IMR-90 (cell line): ENCODE results near the gene CARS2. TPM values are rescaled to one million over a fixed set of nuclear protein-coding genes. Genes with fewer than 3 reads are reported as not detected.

Experiments used
- ATAC-seq: fragments of 200-7000 bp; cut with Tn5 transposase; 2 replicates; pipeline ENCODE4 v1.9.1; 2020; ENCODE audit warnings: low read depth, mild to moderate bottlenecking, moderate library complexity
- BruUV-seq: library from RNA; stranded (reverse); fragments of 400-500 nt; replicated peaks from 2 replicates; lab custom pipeline; 2021; lab: Mats Ljungman, UMichigan
- CTCF ChIA-PET: fragments of 300-600 bp; formaldehyde crosslinking; extraction: SDS; loops from one replicate; lab custom pipeline; 2021; ENCODE audit warnings: antibody characterized with exemption; lab: Yijun Ruan, JAX
- POLR2A ChIA-PET: fragments of 300-600 bp; sonication (Branson Sonifier 250); formaldehyde crosslinking; loops from one replicate; lab custom pipeline; 2022; ENCODE audit warnings: antibody characterized with exemption; ENCODE audit not compliant: unreplicated experiment; lab: Charles Lee
- DNase-seq: peaks from one replicate; pipeline ENCODE4 v3.0.0; 2013
- H2AFZ ChIP-seq: replicated peaks from 2 replicates; pipeline ENCODE3; 2013; ENCODE audit warnings: low read length, mild to moderate bottlenecking; ENCODE audit not compliant: poor library complexity
- H2AK5ac ChIP-seq: 2 replicates; pipeline ENCODE4 v1.6.1; 2013; ENCODE audit warnings: low read depth, low read length, inconsistent platforms
- H2AK9ac ChIP-seq: replicated peaks from 2 replicates; pipeline ENCODE3; 2013; ENCODE audit warnings: mild to moderate bottlenecking, low read depth, low read length, moderate library complexity; ENCODE audit not compliant: poor library complexity
- H2BK120ac ChIP-seq: 2 replicates; pipeline ENCODE4 v1.6.1; 2013; ENCODE audit warnings: low read depth, low read length, inconsistent platforms
- H2BK15ac ChIP-seq: 3 replicates; pipeline ENCODE4 v1.6.1; 2013; ENCODE audit warnings: low read depth, low read length, inconsistent platforms
- H2BK20ac ChIP-seq: 2 replicates; pipeline ENCODE4 v1.6.1; 2013; ENCODE audit warnings: low read depth, mild to moderate bottlenecking, inconsistent platforms, low read length, moderate library complexity
- H2BK5ac ChIP-seq: 2 replicates; pipeline ENCODE4 v1.6.1; 2013; ENCODE audit warnings: mild to moderate bottlenecking, low read depth, low read length, inconsistent platforms; ENCODE audit not compliant: poor library complexity, severe bottlenecking
- H3K14ac ChIP-seq: replicated peaks from 2 replicates; pipeline ENCODE4 v1.6.1; 2013; ENCODE audit warnings: low read depth, low read length, inconsistent platforms
- H3K18ac ChIP-seq: 2 replicates; pipeline ENCODE4 v1.6.1; 2013; ENCODE audit warnings: low read depth, low read length, control low read depth
- H3K23ac ChIP-seq: 2 replicates; pipeline ENCODE4 v1.6.1; 2013; ENCODE audit warnings: low read depth, low read length, inconsistent platforms
- H3K27ac ChIP-seq: 2 replicates; pipeline ENCODE4 v1.5.1; 2013; ENCODE audit warnings: mild to moderate bottlenecking, control low read depth, low read length; ENCODE audit not compliant: insufficient read depth
- H3K27me3 ChIP-seq: 2 replicates; pipeline ENCODE4 v1.6.1; 2013; ENCODE audit warnings: low read length; ENCODE audit not compliant: control insufficient read depth, insufficient read depth
- H3K36me3 ChIP-seq: 2 replicates; pipeline ENCODE4 v1.6.1; 2013; ENCODE audit warnings: low read length, mixed read lengths; ENCODE audit not compliant: control insufficient read depth, insufficient read depth
- H3K4ac ChIP-seq: 2 replicates; pipeline ENCODE4 v1.6.1; 2013; ENCODE audit warnings: low read depth, low read length, inconsistent platforms
- H3K4me1 ChIP-seq: 2 replicates; pipeline ENCODE4 v1.6.1; 2013; ENCODE audit warnings: low read length, mixed read lengths; ENCODE audit not compliant: control insufficient read depth, insufficient read depth
- H3K4me2 ChIP-seq: 2 replicates; pipeline ENCODE4 v1.6.1; 2013; ENCODE audit warnings: low read depth, mild to moderate bottlenecking, control low read depth, low read length, moderate library complexity
- H3K4me3 ChIP-seq: 2 replicates; pipeline ENCODE4 v1.5.1; 2013; ENCODE audit warnings: low read depth, mild to moderate bottlenecking, control low read depth, low read length, moderate library complexity; ENCODE audit not compliant: insufficient read depth
- H3K56ac ChIP-seq: 2 replicates; pipeline ENCODE4 v1.6.1; 2013; ENCODE audit warnings: low read length, inconsistent platforms; ENCODE audit not compliant: insufficient read depth; ENCODE audit errors: extremely low read depth
- H3K79me1 ChIP-seq, 2 experiments: 2 replicates each; pipeline ENCODE4 v1.6.1; 2013; ENCODE audit warnings: low read length in 2 of 2, inconsistent platforms in 1 of 2, low read depth in 1 of 2
- H3K9ac ChIP-seq: 2 replicates; pipeline ENCODE4 v1.6.1; 2013; ENCODE audit warnings: low read depth, low read length, control low read depth
- H3K9me1 ChIP-seq: 2 replicates; pipeline ENCODE4 v1.6.1; 2013; ENCODE audit warnings: low read length, inconsistent platforms; ENCODE audit not compliant: insufficient read depth
- H3K9me3 ChIP-seq: 2 replicates; pipeline ENCODE4 v1.6.1; 2013; ENCODE audit warnings: low read length; ENCODE audit not compliant: control insufficient read depth, insufficient read depth
- H4K20me1 ChIP-seq: 2 replicates; pipeline ENCODE4 v1.6.1; 2013; ENCODE audit warnings: low read length, inconsistent platforms; ENCODE audit not compliant: insufficient read depth
- H4K5ac ChIP-seq: 2 replicates; pipeline ENCODE4 v1.6.1; 2013; ENCODE audit warnings: mild to moderate bottlenecking, low read depth, low read length, control low read depth
- H4K8ac ChIP-seq, 2 experiments: 2 replicates each; pipeline ENCODE4 v1.6.1; 2013; ENCODE audit warnings: low read depth in 2 of 2, low read length in 2 of 2, control low read depth in 1 of 2, inconsistent platforms in 1 of 2
- H4K91ac ChIP-seq: 2 replicates; pipeline ENCODE4 v1.6.1; 2013; ENCODE audit warnings: low read depth, low read length, inconsistent platforms; ENCODE audit not compliant: insufficient read depth
- MAZ ChIP-seq: IDR thresholded peaks from 2 replicates; pipeline ENCODE4 v1.6.1; 2012; ENCODE audit warnings: low read depth, mild to moderate bottlenecking, low read length, improper control_type of control experiment, moderate library complexity, borderline replicate concordance
- NFE2L2 ChIP-seq: fragments of 150-350 bp; IDR thresholded peaks from 2 replicates; pipeline ENCODE4 v1.6.1; 2016; ENCODE audit warnings: low read depth, mild to moderate bottlenecking, low read length
- POLR2A ChIP-seq: IDR thresholded peaks from 2 replicates; pipeline ENCODE4 v1.6.1; 2012; ENCODE audit warnings: mild to moderate bottlenecking, low read depth, low read length
- RCOR1 ChIP-seq: IDR thresholded peaks from 2 replicates; pipeline ENCODE4 v1.6.1; 2012; ENCODE audit warnings: mild to moderate bottlenecking, low read length, improper control_type of control experiment; ENCODE audit not compliant: insufficient replicate concordance
- WGBS, 2 experiments: methylation state at CpG; one replicate each; pipeline versions ENCODE4 v1.1.5 to v1.1.7; 2013; ENCODE audit warnings: missing lambda C conversion rate in 2 of 2; ENCODE audit not compliant: insufficient read length in 1 of 2; ENCODE audit errors: extremely low coverage in 2 of 2; 5-methylcytosine and 5-hydroxymethylcytosine counted together
- dilution Hi-C: fragments of 300-500 bp; cut with HindIII; formaldehyde crosslinking; loops from one replicate; pipeline ENCODE4 v1.14.3; 2018; ENCODE audit warnings: low sequenced_read_pairs; ENCODE audit not compliant: unreplicated experiment
- in situ Hi-C: fragments of 300-500 bp; cut with MboI; formaldehyde crosslinking; loops from 3 replicates; pipeline ENCODE4 v1.14.3; 2019; ENCODE audit warnings: low sequenced_read_pairs, inconsistent platforms, mixed read lengths
- intact Hi-C: fragments of 100-400 bp; cut with micrococcal nuclease; formaldehyde crosslinking; loops from 2 replicates; pipeline ENCODE4 v1.10.0; 2022
- polyA plus RNA-seq, 3 experiments: library from polyadenylated mRNA; depleted of rRNA; stranded (reverse); fragments of >200 nt; gene quantifications; 2 replicates each; pipeline ENCODE4 v1.2.3, GENCODE V29; 2012; ENCODE audit warnings: low replicate concordance in 1 of 3
- total RNA-seq: library from RNA; depleted of rRNA; stranded (reverse); fragments of >200 nt; gene quantifications from 2 replicates; pipeline ENCODE4 v1.2.3, GENCODE V29; 2012

CARS2 gene
- total and polyA plus RNA-seq, 2 of the 4 experiments (the other 2 are of a cell fraction), result 76.2 to 76.4 TPM

- no peak overlapping the region for H4K8ac ChIP-seq
- H3K23ac ChIP-seq, result no peak overlapping the region
- H3K4me1 ChIP-seq, result peaks cover 8% of the 10 kb centered on the region; the same call in 1 of the 2 replicates
- no peaks in the 10 kb centered on the region for H3K27me3 ChIP-seq
- DNase-seq, result no peak
- no peak overlapping the region for H3K14ac ChIP-seq
- no peak overlapping the region for H3K56ac ChIP-seq
- H3K4me3 ChIP-seq, result no peak overlapping the region
- no peak overlapping the region for H2AFZ ChIP-seq
- H3K27ac ChIP-seq, result no peak overlapping the region
- no peaks in the 10 kb centered on the region for H3K9me3 ChIP-seq
- no peak for ATAC-seq
- H3K4me2 ChIP-seq, result no peak overlapping the region
- H3K18ac ChIP-seq, result no peak overlapping the region
- H3K9ac ChIP-seq, result no peak overlapping the region
- H2BK15ac ChIP-seq, result no peak overlapping the region
- dilution Hi-C loops, result no loop called here
- TF ChIP-seq MAZ (no peak), POLR2A (no peak), RCOR1 (no peak), NFE2L2 (no peak)
- ChIA-PET CTCF (no interaction called here), POLR2A (no interaction called here)
- no peak overlapping the region for H3K4ac ChIP-seq
- peaks cover 5% of the 10 kb centered on the region; the same call in 1 of the 2 replicates for H4K20me1 ChIP-seq
- in situ Hi-C loops, result no loop called here
- peaks cover 2% of the 10 kb centered on the region; the same call in 1 of the 2 replicates for H3K9me1 ChIP-seq
- H2AK5ac ChIP-seq, result no peak overlapping the region
- H2BK20ac ChIP-seq, result no peak overlapping the region
- H2BK5ac ChIP-seq, result no peak overlapping the region
- H2AK9ac ChIP-seq, result peak overlapping the region; percentile 57
- peaks cover 4 to 11% of the 10 kb centered on the region in 2 experiments; a peak in 3 of 4 replicates for H3K79me1 ChIP-seq
- 98% methylated on average over 9 of the region's 29 CpGs; no CpG with 5 or more reads in 1 of the 2 experiments for WGBS, 2 experiments
- peaks cover 44% of the 10 kb centered on the region for H3K36me3 ChIP-seq
- no peak overlapping the region for H4K5ac ChIP-seq
- H2BK120ac ChIP-seq, result no peak overlapping the region
- H4K91ac ChIP-seq, result no peak overlapping the region
- intact Hi-C loops, result no loop called here
- BruUV-seq, result no TSS peak
Measured at GRCh38 chr13:110646442-110647364, 59.2 kb downstream of the CARS2 start.
